DMS114 treated with DMSO at 0.1 percent for 48 hours (cell line): Measurements from ENCODE around the gene MRRF.
"Not testable (repeated sequence)": the region's sequence is repeated elsewhere in the genome, so short reads cannot be mapped to it uniquely, and the experiment has no call there.

Experiments used
- DNase-seq: peaks from one replicate; lab custom pipeline; 2025; ENCODE audit not compliant: unreplicated experiment; lab: John Stamatoyannopoulos, UW

MRRF gene

DNA sequence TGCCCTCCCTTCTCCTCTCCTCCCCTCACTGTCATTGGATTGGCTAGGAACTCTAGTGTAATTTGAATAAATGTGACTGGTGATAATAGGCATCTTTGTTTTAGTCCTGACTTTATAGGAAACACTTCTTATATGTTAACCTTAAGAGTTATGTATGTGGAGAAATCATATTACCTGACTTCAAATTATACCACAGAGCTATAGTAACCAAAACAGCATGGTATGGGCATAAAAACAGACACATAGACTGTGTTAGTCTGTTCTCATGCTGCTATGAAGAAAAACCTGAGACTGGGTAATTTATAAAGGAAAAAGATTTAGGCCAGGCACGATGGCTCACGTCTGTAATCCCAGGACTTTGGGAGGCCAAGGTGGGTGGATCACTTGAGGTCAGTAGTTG is 9.4 kb downstream of the MRRF start:
- no peak for DNase-seq

DNA sequence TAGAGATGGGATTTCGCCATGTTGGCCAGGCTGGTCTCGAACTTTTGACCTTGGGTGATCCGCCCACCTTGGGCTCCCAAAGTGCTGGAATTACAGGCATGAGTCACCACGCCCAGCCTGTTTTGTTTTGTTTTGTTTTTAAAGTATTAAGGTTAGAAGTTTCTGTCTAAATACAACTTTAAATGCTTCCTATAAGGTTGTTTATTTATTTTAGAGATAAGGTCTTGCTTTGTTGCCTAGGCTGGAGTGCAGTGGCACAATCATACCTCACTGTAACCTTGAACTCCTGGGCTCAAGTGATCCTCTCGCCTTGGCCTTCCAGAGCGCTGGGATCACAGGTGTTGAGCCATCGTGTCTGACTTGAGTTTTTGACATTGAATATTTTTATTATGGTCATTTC is 11.4 kb downstream of the MRRF start:
- no peak for DNase-seq

DNA sequence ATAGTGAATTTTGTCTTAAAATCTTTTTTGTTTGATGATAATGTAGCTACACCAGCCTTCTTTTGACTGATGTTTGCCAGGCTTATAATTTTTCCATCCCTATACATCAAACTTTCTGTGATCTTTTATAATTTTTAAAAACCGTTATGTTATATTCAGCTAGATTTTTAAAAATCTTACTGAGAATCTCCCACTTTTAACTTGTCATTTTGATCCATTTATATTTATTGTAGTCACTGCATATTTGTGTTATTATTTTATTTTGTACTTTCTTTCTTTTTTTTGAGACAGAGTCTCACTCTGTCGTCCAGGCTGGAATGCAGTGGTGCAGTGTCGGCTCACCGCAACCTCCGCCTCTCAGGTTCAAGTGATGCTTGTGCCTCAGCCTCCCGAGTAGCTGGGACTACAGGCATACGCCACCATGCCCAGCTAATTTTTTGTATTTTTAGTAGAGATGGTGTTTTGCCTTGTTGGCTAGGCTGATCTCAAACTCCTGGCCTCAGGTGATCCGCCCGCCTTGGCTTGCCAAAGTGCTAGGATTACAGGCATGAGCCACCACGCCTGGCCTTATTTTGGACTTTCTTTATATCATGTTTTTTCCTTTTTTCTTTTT is 12.7 kb downstream of the MRRF start:
- no peak for DNase-seq

DNA sequence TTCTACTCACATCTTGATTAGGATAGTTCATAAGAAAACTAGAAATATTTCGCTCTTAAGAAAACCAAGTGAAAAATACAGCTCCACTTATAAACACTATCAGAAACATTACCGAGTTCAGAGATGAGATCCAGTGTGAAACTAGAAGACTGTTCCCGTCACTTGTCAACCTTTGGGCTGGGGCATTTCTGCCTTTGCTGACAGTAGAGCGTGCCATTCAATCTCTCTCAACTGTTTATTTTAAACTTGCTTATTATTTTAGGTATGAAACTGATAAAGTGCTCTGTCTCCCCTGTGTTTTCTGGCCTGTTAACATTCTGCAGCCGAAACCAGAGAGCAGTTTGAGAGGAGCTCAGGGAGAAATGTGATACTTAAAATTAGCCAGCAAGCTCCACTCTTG is 16.7 kb downstream of the MRRF start:
- DNase-seq: no peak

DNA sequence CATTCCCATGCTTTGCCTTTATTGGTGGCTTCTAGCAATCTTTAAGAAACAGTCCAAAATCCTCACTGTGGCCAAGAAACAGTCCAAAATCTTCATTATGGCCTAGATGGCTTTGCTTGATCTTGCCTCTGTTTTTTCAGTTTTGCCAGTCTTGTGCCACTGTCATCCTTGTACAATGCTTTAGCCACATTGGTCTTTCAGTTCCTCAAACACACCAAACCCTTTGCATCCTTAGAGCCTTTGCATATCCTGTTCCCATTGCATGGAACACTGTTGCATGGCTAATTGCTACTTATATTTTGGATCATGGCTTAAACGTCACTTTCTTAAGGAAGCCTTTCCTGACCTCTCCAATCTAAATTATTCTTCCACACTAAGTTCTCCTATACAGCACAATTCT is 22.1 kb downstream of the MRRF start:
- DNase-seq: no peak

DNA sequence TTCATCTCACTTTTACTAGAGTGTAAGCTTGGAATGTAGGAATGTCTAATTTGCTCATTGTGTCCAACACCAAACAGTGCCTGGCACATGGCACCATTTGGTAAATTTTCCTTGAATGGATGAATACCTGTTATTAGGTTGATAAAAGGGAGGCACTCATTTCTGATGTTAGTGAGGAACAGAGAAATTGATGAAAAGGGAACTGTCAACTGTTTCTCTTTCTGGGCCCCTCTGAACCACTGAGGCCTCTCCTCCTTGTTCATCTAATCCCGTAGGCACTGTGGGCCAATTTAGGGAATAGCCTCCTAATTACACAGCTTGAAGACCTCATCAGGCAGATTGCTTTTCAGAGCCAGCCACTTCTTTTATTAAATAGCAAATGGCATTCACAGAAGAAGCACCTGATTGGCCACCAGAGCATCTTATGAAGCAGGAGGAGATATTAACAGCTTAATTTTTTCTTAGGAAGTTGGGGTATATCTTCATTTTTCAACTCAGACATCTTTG is 22.6 kb downstream of the MRRF start:
- DNase-seq: no peak

DNA sequence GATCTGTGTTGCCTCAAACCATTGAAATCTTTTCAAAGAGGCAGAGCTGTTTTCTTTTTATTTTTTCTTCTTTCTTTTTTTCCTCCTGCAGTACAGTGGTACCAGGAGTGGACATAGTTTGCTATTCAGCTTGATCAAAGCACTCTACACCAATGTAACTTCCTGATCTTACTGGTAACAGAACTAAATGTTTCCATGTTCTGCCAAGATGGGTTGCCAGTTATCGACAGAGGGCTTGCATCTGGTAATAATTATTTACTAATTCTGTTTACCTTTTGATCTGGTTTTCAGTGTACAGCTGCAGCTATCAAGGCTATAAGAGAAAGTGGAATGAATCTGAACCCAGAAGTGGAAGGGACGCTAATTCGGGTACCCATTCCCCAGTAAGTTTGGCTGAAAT is 26.8 kb downstream of the MRRF start:
- no peak for DNase-seq

DNA sequence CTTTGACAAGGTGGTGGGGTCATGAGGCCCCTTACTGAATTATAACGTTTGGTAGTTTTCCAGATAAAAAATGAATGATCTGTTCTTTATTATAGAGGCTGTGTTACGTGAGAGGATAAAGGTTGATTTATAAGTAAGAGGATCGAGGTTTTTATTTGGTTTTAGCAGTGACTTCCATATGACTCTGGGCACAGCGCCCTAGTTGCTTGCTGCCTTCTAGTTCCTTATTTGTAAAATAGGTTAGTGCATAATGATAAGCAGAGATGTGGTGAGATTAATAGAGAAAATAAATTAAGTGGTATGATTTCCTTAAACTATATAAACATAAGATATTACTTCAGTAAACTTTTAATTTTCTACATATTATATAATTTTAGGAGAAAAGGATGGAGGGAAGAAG is 29.8 kb downstream of the MRRF start:
- DNase-seq: no peak

DNA sequence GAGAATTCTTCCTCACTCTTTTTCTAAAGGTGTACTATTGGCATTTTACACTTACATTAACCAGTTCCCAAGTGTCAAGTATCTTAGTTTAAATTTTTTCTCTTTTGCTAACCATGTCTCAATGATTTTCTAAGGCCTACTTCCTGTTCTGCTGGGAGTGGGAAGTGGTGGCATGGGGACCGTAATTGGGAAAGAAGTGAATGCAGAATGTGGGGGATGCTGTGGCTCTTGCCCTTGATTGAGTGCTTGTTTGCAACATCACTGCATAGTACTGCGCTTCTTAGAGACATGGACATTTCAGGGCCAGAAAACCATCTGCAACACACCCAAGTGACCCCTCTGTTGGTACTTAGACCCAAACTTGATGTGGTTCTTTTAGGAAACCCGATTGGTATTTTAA is 32.8 kb downstream of the MRRF start:
- no peak for DNase-seq

DNA sequence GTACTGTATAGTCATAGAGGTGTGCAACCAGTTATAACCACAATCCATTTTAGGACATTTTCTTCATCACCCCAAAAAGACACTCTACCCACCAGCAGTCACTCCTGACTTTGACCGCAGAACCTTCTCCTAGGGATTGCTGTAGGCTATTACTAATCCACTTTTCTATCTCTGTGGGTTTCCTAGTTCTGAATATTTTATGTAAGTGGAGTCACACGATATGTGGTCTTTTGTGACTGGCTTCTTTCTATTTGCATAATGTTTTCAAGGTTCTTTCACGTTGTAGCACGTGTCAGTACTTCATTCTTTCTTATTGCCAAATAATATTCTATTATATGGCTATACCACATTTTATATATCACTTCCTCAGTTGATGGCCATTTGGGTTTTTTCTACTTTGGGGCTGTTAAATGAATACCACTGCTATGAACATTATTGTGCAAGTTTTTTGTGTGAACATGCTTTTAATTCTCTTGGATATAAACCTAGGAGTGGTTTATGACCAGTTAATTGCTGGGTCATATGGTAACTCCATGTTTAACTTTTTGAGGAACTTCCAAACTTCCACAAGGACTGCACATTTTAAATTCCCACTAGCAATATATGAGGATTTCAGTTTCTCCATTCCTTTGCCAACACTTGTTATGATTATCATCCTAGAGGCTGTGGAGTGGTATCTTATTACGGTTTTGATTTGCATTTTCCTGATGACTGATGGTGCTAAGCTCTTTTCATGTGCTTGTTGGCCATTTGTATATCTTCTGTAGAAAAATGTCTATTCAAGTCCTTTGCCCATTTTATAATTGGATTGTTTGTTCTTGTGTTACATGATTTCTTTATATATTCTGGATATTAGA is 37.8 kb downstream of the MRRF start:
- DNase-seq: no peak

DNA sequence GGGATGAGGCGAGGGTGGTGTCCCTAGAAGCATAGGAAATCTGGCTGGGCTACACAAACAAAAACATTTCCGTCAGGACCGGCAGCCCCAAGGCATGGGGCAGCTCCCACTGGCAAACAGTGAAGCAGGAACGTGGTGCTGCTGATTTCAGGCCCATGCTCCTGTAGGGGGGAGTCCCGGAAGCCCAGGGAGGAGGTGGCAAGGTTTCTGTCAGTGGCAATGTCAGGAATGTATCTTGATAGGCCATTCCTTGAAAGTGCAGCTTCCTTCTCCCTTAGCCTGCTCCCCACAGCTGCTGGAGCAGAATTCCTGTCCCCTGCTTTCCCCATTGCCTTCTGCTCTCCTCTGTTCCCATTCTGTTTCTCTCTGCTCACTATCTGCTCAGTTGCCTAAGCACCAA is 42.4 kb downstream of the MRRF start:
- no peak for DNase-seq

DNA sequence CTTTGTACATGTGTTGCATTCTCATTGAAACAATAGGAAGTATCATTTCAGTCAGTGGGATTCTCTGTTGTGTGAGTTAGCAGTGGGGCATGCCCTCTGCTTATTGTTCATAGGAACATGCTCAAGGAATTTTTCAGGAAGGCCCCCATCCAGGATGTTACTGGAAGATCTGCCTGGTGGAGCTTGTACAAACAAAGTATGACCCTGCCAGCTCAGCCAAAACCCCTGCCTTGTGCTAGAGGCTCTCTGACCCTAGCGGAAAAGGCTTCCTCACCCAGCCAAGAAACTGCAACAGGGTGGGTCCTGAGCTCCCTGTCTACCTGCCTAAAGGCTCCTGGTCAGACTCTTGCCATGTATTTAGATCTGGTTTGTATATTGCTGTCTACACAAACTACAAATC is 43.2 kb downstream of the MRRF start:
- DNase-seq: no peak

DNA sequence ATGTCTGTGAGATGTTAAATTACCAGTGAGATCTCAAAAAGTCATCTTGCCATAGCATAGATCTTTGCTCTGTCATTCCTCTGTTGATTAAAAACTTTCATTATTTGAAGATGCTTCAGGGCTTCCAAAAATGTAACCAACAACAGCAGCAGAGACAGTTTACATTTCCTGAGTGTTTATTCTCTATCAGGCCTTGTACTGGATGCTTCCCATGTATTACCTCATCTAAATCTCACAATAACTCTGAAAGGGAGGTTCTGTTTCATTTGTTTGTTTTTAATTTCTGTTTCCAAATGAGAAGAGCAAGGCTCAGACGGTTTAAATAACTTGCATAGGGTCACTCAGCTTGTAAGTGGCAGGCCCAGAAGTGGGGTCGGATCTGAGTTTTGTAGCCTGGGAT is 45.2 kb downstream of the MRRF start:
- no peak for DNase-seq

DNA sequence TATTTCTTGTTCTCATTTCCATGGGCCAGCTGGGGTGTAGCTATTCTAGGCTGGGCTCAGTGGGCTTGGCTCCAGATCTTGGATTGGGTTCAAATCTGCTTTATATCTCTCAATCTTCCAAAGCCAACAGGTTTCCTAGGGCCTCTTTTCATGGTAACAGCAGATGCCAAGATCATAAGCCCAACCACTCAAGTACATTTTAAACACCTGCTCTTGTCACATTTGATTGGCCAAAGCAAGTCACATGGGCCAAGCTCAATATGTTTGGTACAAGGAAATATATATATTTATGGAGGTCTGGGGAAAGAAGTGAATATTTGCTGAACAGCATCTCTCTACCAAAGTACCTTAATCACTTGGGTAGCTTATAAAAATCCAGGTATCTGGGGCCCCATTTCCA is 49.5 kb downstream of the MRRF start:
- no peak for DNase-seq

DNA sequence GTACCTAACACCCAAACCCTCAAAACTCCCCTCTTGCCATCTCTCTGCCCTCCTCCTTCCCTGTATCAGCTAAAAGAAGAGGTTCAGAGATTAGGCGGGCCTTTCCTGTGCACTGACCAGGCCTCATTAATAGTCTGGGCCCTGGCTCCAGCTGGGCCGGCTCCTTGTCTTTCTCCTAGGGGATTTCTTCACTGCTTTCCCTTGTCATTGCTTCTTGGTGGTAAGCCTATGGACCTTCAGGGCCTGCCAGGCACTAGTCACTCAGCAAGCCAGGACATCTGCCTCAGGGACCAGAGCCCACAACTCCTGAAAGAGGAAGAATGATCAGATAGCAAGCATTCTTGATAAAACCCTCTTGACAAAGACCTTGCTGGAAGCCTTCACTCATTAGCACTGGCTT is 50.9 kb downstream of the MRRF start:
- DNase-seq: no peak

DNA sequence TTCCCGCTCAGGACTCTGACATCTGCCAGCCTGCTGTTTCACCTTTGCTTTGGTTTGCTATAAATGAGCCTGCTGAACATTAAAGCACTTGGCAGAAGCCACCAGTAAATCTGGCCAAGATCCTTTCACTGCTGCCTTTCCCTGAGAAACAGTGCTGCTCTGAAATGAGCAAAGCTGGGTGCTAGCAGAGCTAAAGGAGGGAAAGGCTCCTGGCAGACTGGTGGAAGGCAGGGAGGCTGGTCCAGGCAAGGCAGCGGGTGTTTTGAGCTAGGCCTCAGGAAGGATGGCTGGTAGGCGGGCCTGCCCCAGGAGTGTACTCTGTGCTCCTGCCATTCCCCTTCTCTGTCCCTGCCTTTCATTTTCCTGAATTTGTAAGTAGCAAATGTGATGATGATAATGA is 53.6 kb downstream of the MRRF start:
- DNase-seq: no peak

DNA sequence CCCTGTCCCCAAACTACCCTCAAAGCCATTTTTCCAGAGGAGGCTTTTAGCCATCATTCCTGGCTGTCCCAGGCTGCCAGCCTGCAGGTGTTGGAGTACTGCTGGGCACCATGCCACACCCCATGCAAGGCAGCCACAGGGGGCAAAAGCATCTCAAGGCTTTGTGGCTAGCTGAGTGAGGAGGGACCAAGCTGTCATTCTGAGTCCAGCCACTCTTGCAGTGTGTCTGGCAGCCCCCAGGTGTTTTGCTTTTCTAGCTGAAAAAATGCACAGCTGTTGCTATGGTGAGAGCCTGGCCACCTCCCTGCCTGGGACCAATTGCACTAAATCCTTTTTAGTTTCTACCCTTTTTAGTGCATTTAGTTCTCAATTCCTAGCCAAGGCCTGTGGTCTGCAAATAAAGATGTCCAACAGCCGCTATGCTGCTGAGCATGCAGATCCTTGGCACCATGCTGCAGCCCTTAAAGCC is 55.8 kb downstream of the MRRF start:
- no peak for DNase-seq

DNA sequence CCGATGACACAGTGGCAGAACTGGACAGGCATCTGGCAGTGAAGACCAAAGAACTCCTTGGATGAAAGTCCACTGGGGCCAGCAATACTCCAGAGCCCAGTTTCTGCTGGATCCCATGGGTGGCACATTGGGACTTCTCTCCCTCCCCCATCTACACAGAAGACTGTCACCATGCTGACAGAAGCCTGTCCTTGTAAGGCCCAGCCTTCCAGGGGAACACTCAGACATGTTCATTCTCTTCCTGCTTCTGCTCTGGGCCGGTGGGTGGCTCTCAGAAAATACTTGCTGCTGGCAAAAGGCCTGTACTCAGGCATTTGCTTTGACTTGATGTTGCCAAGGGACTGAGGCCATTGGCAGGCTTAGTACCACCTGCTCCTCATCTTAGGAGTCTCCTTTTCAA is 57.9 kb downstream of the MRRF start:
- DNase-seq: no peak

DNA sequence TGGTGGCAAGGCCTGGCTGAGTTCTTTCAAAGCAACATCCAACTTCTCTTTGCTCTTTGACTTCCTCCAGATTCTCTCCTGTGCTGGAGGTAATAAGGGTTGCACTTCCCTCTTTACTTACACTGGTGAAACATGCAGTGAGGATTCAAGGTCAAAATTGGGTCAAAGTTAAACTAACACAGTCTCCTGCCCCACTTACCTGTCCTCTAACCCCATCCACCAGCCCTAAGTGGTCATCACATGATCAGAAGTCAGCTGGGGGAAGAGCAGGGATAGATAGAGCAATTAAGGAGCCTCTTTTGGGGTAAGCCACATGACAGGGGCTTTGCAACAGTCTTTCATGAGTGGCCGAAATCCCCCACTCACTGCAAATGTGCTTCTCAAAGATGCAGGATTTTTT is 60.0 kb downstream of the MRRF start:
- not testable (repeated sequence) for DNase-seq

DNA sequence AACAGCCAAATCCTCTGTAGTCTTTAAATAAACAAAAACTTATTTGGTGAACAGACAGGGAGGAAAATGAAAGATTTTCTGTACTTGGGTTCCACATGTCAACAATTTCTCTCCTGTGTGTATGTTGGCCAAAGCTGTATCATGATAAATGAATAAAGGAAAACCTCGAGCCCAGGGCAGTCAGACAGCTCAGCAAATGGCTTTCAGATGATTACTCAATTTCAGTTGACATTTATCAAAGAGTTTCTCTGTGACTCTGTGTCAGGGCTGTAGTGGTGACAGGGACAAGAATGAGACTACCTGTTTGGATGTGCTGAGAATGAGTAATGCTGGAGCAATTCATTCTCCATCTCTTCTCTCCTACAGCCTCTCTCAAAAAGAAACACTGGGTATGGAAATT is 60.4 kb downstream of the MRRF start:
- DNase-seq: no peak

DNA sequence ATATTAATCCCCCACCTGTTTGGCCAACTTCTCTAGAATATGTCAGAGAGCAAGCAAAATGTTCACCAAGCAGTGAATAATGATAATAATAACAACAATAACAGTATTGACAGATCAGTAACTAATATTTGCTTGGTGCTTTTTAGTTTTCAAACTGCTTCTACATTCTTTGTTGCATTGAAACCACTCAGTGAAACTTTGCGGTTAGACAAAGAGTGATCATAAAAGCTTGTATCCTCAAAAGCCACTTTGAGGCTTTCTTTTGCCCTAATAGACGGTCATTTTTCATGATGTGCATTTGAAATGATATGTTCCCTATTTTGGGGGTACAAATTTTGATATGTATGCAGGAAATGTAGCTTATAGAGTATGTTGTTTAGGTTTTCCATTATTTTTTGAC is 62.5 kb downstream of the MRRF start:
- no peak for DNase-seq

DNA sequence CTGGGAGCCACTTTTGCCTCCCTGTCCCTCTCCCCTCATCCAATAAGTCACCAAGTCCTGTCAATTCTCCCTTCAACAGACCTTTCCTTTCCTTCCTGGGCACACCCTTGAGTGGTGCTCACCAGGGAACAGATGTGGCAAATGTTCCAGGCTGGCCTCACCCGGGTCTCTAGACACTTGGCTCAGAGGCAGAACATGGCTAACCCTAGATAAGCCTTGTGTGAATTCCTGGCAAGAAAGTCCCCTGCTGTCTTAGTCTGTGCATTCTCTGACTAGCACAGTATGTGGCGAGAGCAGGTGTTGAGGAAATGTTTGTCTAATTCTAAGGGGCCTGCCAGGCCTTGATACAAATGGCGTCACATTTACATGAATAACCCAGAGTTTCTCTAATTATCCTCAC is 64.9 kb downstream of the MRRF start:
- no peak for DNase-seq

DNA sequence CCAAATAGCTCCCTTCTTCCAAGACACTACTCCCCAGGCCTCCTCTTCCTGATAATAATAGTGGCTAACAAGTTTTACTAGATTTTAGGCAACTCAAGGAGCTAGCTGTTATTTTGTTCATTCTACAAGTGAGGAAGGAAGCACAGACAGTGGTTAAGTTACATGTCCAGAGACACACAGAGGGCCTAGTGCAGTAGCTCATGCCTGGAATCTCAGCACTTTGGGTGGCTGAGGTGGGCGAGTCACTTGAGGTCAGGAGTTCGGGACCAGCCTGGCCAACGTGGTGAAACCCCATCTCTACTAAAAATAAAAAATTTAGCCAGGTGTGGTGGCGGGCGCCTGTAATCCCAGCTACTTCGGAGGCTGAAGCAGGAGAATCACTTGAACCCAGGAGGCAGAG is 65.8 kb downstream of the MRRF start:
- DNase-seq: not testable (repeated sequence)
